ENCODE results near the gene VPS13D.
"Not testable (repeated sequence)": the region's sequence is repeated elsewhere in the genome, so short reads cannot be mapped to it uniquely, and the experiment has no call there.

The VPS13D gene

GRCh38 chr1:12521096-12521495 lies 291.3 kb downstream of the VPS13D start:
- no peaks in the 10 kb centered on the region for H3K27me3 ChIP-seq (replicated peaks; ENCODE audit: insufficient read depth, low read length)
- H3K4me3 ChIP-seq (ENCODE audit: low read length), result no peak overlapping the region
- H3K9me2 ChIP-seq (replicated peaks; ENCODE audit: insufficient read depth, low read length), result no peaks in the 10 kb centered on the region
- H3K4me1 ChIP-seq (ENCODE audit: low read length), result no peaks in the 10 kb centered on the region
- no peak overlapping the region for H3K9ac ChIP-seq (ENCODE audit: low read length)
- H3K79me2 ChIP-seq (ENCODE audit: low read length), result no peaks in the 10 kb centered on the region
- H4K20me1 ChIP-seq (ENCODE audit: insufficient read depth, low read length), result no peaks in the 10 kb centered on the region
- H3K27ac ChIP-seq (ENCODE audit: low read length), result no peak overlapping the region
- no peaks in the 10 kb centered on the region for H3K36me3 ChIP-seq (replicated peaks; ENCODE audit: insufficient read depth, low read length)
- H2AFZ ChIP-seq (ENCODE audit: low read length), result no peak overlapping the region
- TF ChIP-seq EZH2phosphoT487 (IDR thresholded peaks at IDR 0.05; ENCODE audit: low read length) (no peak), CTCF (IDR thresholded peaks at IDR 0.05; ENCODE audit: low read length) (no peak), EZH2 (optimal IDR thresholded peaks at IDR 0.05; ENCODE audit: low read depth, low read length) (no peak)
- no peak for DNase-seq
- no peaks in the 10 kb centered on the region for H3F3A ChIP-seq (ENCODE audit: insufficient read depth, low read length)
- H3K9me3 ChIP-seq (replicated peaks; ENCODE audit: insufficient read depth, low read length), result no peaks in the 10 kb centered on the region
- no peak overlapping the region for H3K4me2 ChIP-seq (ENCODE audit: low read depth, low read length)

- not testable (repeated sequence) for H3F3A ChIP-seq (ENCODE audit: insufficient read depth, low read length); H3K27me3 ChIP-seq (replicated peaks; ENCODE audit: insufficient read depth, low read length); H3K36me3 ChIP-seq (replicated peaks; ENCODE audit: insufficient read depth, low read length); H3K9me3 ChIP-seq (replicated peaks; ENCODE audit: insufficient read depth, low read length); H4K20me1 ChIP-seq (ENCODE audit: insufficient read depth, low read length); H3K9ac ChIP-seq (ENCODE audit: low read length); H3K27ac ChIP-seq (ENCODE audit: low read length); DNase-seq; H3K4me1 ChIP-seq (ENCODE audit: low read length); H3K4me3 ChIP-seq (ENCODE audit: low read length); H3K4me2 ChIP-seq (ENCODE audit: low read depth, low read length); H3K9me2 ChIP-seq (replicated peaks; ENCODE audit: insufficient read depth, low read length); H3K79me2 ChIP-seq (ENCODE audit: low read length); H2AFZ ChIP-seq (ENCODE audit: low read length)
Observed at GRCh38 chr1:12522780-12523179, 292.9 kb downstream of the VPS13D start.

- Histone ChIP-seq H3K36me3 (replicated peaks; ENCODE audit: insufficient read depth, low read length) (no peaks in the 10 kb centered on the region), H3K4me3 (ENCODE audit: low read length) (no peak overlapping the region), H3K4me1 (ENCODE audit: low read length) (no peaks in the 10 kb centered on the region), H2AFZ (ENCODE audit: low read length) (no peak overlapping the region), H3K9me3 (replicated peaks; ENCODE audit: insufficient read depth, low read length) (no peaks in the 10 kb centered on the region), H3K4me2 (ENCODE audit: low read depth, low read length) (no peak overlapping the region), H3K9me2 (replicated peaks; ENCODE audit: insufficient read depth, low read length) (no peaks in the 10 kb centered on the region), H3K79me2 (ENCODE audit: low read length) (no peaks in the 10 kb centered on the region), H4K20me1 (ENCODE audit: insufficient read depth, low read length) (no peaks in the 10 kb centered on the region), H3K9ac (ENCODE audit: low read length) (no peak overlapping the region), H3K27me3 (replicated peaks; ENCODE audit: insufficient read depth, low read length) (no peaks in the 10 kb centered on the region), H3F3A (ENCODE audit: insufficient read depth, low read length) (no peaks in the 10 kb centered on the region), H3K27ac (ENCODE audit: low read length) (no peak overlapping the region)
- TF ChIP-seq CTCF (IDR thresholded peaks at IDR 0.05; ENCODE audit: low read length) (no peak), EZH2 (optimal IDR thresholded peaks at IDR 0.05; ENCODE audit: low read depth, low read length) (no peak), EZH2phosphoT487 (IDR thresholded peaks at IDR 0.05; ENCODE audit: low read length) (no peak)
- no peak for DNase-seq
Observed at GRCh38 chr1:12524266-12524665, 294.4 kb downstream of the VPS13D start.

GRCh38 chr1:12525311-12526181 lies 295.7 kb downstream of the VPS13D start:
- Histone ChIP-seq H3K4me2 (ENCODE audit: low read depth, low read length) (no peak overlapping the region), H3K4me3 (ENCODE audit: low read length) (no peak overlapping the region), H3K9me2 (replicated peaks; ENCODE audit: insufficient read depth, low read length) (no peaks in the 10 kb centered on the region), H3K36me3 (replicated peaks; ENCODE audit: insufficient read depth, low read length) (no peaks in the 10 kb centered on the region), H3K9me3 (replicated peaks; ENCODE audit: insufficient read depth, low read length) (no peaks in the 10 kb centered on the region), H3K27me3 (replicated peaks; ENCODE audit: insufficient read depth, low read length) (no peaks in the 10 kb centered on the region), H4K20me1 (ENCODE audit: insufficient read depth, low read length) (no peaks in the 10 kb centered on the region), H3K79me2 (ENCODE audit: low read length) (no peaks in the 10 kb centered on the region), H3F3A (ENCODE audit: insufficient read depth, low read length) (no peaks in the 10 kb centered on the region), H2AFZ (ENCODE audit: low read length) (no peak overlapping the region), H3K9ac (ENCODE audit: low read length) (no peak overlapping the region), H3K27ac (ENCODE audit: low read length) (no peak overlapping the region), H3K4me1 (ENCODE audit: low read length) (no peaks in the 10 kb centered on the region)
- DNase-seq, result no peak
- TF ChIP-seq CTCF (IDR thresholded peaks at IDR 0.05; ENCODE audit: low read length) (no peak), EZH2 (optimal IDR thresholded peaks at IDR 0.05; ENCODE audit: low read depth, low read length) (no peak), EZH2phosphoT487 (IDR thresholded peaks at IDR 0.05; ENCODE audit: low read length) (no peak)
